GM18511 (cell line): ENCODE results near the gene POLR2L.

Experiments
- ATAC-seq: cut with Tn5 transposase; IDR thresholded peaks from one replicate; pipeline ENCODE4 v1.9.1; 2021; ENCODE audit warnings: mild to moderate bottlenecking, moderate library complexity; ENCODE audit not compliant: unreplicated experiment

Gene POLR2L

GRCh38 chr11:842370-843002 lies at the start of gene POLR2L, which contains the start of gene TSPAN4:
TSS of gene POLR2L (minus strand) at chr11:842529. CDS start at chr11:842508, 21 bp downstream.
TSS of gene TSPAN4 (plus strand) at chr11:842852. CDS start at chr11:850305, 7,453 bp downstream.
- peak; percentile 74 for ATAC-seq

GRCh38 chr11:890794-891540 lies 48.6 kb upstream of the POLR2L start:
- no peak for ATAC-seq

GRCh38 chr11:889687-890475 lies 47.6 kb upstream of the POLR2L start:
- no peak for ATAC-seq

- no peak for ATAC-seq
Observed at GRCh38 chr11:889257-889656, 46.9 kb upstream of the POLR2L start.

- no peak for ATAC-seq
Observed at GRCh38 chr11:888310-889212, 46.2 kb upstream of the POLR2L start.

- ATAC-seq: no peak
Observed at GRCh38 chr11:887589-887988, 45.3 kb upstream of the POLR2L start.

GRCh38 chr11:886568-886967 lies 44.2 kb upstream of the POLR2L start:
- ATAC-seq: no peak

- no peak for ATAC-seq
Observed at GRCh38 chr11:884578-885070, 42.3 kb upstream of the POLR2L start.

- ATAC-seq: no peak
Observed at GRCh38 chr11:883527-883926, 41.2 kb upstream of the POLR2L start.

GRCh38 chr11:882596-882995 lies 40.3 kb upstream of the POLR2L start:
- ATAC-seq: no peak

GRCh38 chr11:880447-880846 lies 38.1 kb upstream of the POLR2L start:
- no peak for ATAC-seq

GRCh38 chr11:877565-877964 lies 35.2 kb upstream of the POLR2L start:
- no peak for ATAC-seq

GRCh38 chr11:876545-876944 lies 34.2 kb upstream of the POLR2L start:
- ATAC-seq: no peak

- no peak for ATAC-seq
Observed at GRCh38 chr11:875769-876301, 33.5 kb upstream of the POLR2L start.

GRCh38 chr11:875203-875602 lies 32.9 kb upstream of the POLR2L start:
- no peak for ATAC-seq

GRCh38 chr11:873706-874105 lies 31.4 kb upstream of the POLR2L start:
- no peak for ATAC-seq

GRCh38 chr11:872799-873198 lies 30.5 kb upstream of the POLR2L start:
- no peak for ATAC-seq

- ATAC-seq: no peak
Observed at GRCh38 chr11:871472-871871, 29.1 kb upstream of the POLR2L start.

- ATAC-seq: no peak
Observed at GRCh38 chr11:870418-870817, 28.1 kb upstream of the POLR2L start.

GRCh38 chr11:870127-870413 lies 27.7 kb upstream of the POLR2L start:
- no peak for ATAC-seq
